PC-9 (cell line): ENCODE data around the gene ACTG1. TPM values are rescaled to one million over a fixed set of nuclear protein-coding genes. Genes with fewer than 3 reads are reported as not detected.
A peak's percentile ranks its signal among the peaks of the same experiment; 100 is the strongest.

Experiments
- BruUV-seq: library from RNA; stranded (reverse); fragments of 400-500 nt; replicated peaks from 2 replicates; lab custom pipeline; 2021; lab: Mats Ljungman, UMichigan
- CTCF ChIA-PET: fragments of 300-600 bp; sonication (Branson Sonifier 250); formaldehyde crosslinking; loops from one replicate; lab custom pipeline; 2022; ENCODE audit warnings: antibody characterized with exemption; lab: Charles Lee
- POLR2A ChIA-PET: fragments of 300-600 bp; sonication (Branson Sonifier 250); formaldehyde crosslinking; loops from one replicate; lab custom pipeline; 2022; ENCODE audit warnings: antibody characterized with exemption; ENCODE audit not compliant: unreplicated experiment; lab: Charles Lee
- DNase-seq, 2 experiments: peaks; one replicate each; pipeline versions ENCODE4 v3.0.0 to v3.0.0-alpha.2; 2015 to 2022; ENCODE audit warnings: mixed read lengths in 1 of 2
- H2AFZ ChIP-seq: fragments of 200-600 bp; sonication (generic); 2 replicates; pipeline ENCODE4 v1.8.1; 2017; ENCODE audit warnings: antibody characterized with exemption
- H3F3A ChIP-seq: fragments of 200-600 bp; sonication (generic); 2 replicates; pipeline ENCODE4 v1.8.1; 2017; ENCODE audit warnings: antibody characterized with exemption, mild to moderate bottlenecking, low read depth; ENCODE audit not compliant: insufficient read depth
- H3K27ac ChIP-seq: fragments of 200-600 bp; sonication (generic); 2 replicates; pipeline ENCODE4 v1.6.1; 2016; ENCODE audit warnings: mixed run types
- H3K27me3 ChIP-seq: fragments of 200-600 bp; sonication (generic); 2 replicates; pipeline ENCODE4 v1.6.1; 2016; ENCODE audit warnings: low read depth, mixed run types; ENCODE audit not compliant: insufficient read depth
- H3K36me3 ChIP-seq: fragments of 200-600 bp; sonication (generic); 2 replicates; pipeline ENCODE4 v1.6.1; 2016; ENCODE audit warnings: low read depth, mixed run types
- H3K4me1 ChIP-seq: fragments of 200-600 bp; sonication (generic); replicated peaks from 2 replicates; pipeline ENCODE4 v1.6.1; 2016; ENCODE audit warnings: mixed run types; ENCODE audit not compliant: insufficient read depth
- H3K4me2 ChIP-seq: fragments of 200-600 bp; sonication (generic); 2 replicates; pipeline ENCODE4 v1.6.1; 2017; ENCODE audit warnings: mixed run types
- H3K4me3 ChIP-seq: fragments of 200-600 bp; sonication (generic); 2 replicates; pipeline ENCODE4 v1.6.1; 2016; ENCODE audit warnings: mixed run types
- H3K79me2 ChIP-seq: fragments of 200-600 bp; sonication (generic); 2 replicates; pipeline ENCODE4 v1.6.1; 2017; ENCODE audit warnings: low read depth, mixed run types
- H3K9me2 ChIP-seq: fragments of 200-600 bp; sonication (generic); 2 replicates; pipeline ENCODE4 v1.8.1; 2017; ENCODE audit warnings: mild to moderate bottlenecking; ENCODE audit not compliant: insufficient read depth
- H3K9me3 ChIP-seq: fragments of 200-600 bp; sonication (generic); 2 replicates; pipeline ENCODE4 v1.8.1; 2016; ENCODE audit warnings: low read depth; ENCODE audit not compliant: insufficient read depth
- H4K20me1 ChIP-seq: fragments of 200-600 bp; sonication (generic); 2 replicates; pipeline ENCODE4 v1.8.1; 2017; ENCODE audit not compliant: insufficient read depth
- EZH2 ChIP-seq: fragments of 200-600 bp; sonication (generic); IDR thresholded peaks from 2 replicates; pipeline ENCODE4 v1.8.0; 2017; ENCODE audit warnings: antibody characterized with exemption, low read depth
- intact Hi-C: fragments of 100-400 bp; cut with micrococcal nuclease; formaldehyde crosslinking; loops from one replicate; pipeline ENCODE4 v1.10.0; 2022; ENCODE audit not compliant: unreplicated experiment
- total RNA-seq: library from RNA; stranded (reverse); gene quantifications from 2 replicates; pipeline ENCODE4 v1.2.3, GENCODE V29; 2021
- TF ChIP-seq, protein P1 (sequence below): fragments of 200-600 bp; sonication (generic); conservative IDR thresholded peaks from 2 replicates; pipeline ENCODE4 v1.6.1; 2017; ENCODE audit warnings: mixed run types, antibody characterized with exemption, mild to moderate bottlenecking, moderate library complexity

The ACTG1 gene
- total RNA-seq, 1 experiment from 2014 or later: 3,629 TPM

DNA sequence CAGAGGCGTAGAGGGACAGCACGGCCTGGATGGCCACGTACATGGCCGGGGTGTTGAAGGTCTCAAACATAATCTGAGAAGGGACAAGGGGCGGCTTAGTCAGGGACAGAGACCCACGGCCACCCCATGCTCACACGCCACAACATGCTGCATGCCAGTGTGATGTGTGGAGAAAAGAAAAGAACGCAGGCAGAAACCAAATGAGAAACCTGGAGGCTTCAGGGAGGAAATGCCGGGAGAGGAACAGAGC is 1.1 kb downstream of the ACTG1 start:
- CTCF ChIA-PET: no interaction called here
- POLR2A ChIA-PET: interaction anchor here (0.6 kb wide), 2 partner anchors 116 to 511 kb away, joined by 4 read pairs; partner anchors contain the start of genes BAHCC1, CENPX and LRRC45
- Histone ChIP-seq H3K9me2 (no peaks in the 10 kb centered on the region), H3F3A (peaks cover 68% of the 10 kb centered on the region), H4K20me1 (peaks cover 41% of the 10 kb centered on the region), H3K36me3 (peaks cover 32% of the 10 kb centered on the region), H3K4me3 (peak overlapping the region; percentile 81), H3K4me1 (peaks cover 12% of the 10 kb centered on the region), H3K27me3 (no peaks in the 10 kb centered on the region), H3K9me3 (no peaks in the 10 kb centered on the region), H3K4me2 (peak overlapping the region; percentile 99), H3K27ac (peak overlapping the region; percentile 59), H3K79me2 (peaks cover 63% of the 10 kb centered on the region), H2AFZ (no peak overlapping the region)
- no TSS peak for BruUV-seq
- no peak for TF ChIP-seq EZH2
- TF ChIP-seq, protein P1, sequence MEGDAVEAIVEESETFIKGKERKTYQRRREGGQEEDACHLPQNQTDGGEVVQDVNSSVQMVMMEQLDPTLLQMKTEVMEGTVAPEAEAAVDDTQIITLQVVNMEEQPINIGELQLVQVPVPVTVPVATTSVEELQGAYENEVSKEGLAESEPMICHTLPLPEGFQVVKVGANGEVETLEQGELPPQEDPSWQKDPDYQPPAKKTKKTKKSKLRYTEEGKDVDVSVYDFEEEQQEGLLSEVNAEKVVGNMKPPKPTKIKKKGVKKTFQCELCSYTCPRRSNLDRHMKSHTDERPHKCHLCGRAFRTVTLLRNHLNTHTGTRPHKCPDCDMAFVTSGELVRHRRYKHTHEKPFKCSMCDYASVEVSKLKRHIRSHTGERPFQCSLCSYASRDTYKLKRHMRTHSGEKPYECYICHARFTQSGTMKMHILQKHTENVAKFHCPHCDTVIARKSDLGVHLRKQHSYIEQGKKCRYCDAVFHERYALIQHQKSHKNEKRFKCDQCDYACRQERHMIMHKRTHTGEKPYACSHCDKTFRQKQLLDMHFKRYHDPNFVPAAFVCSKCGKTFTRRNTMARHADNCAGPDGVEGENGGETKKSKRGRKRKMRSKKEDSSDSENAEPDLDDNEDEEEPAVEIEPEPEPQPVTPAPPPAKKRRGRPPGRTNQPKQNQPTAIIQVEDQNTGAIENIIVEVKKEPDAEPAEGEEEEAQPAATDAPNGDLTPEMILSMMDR: no peak
- no peak for DNase-seq
- intact Hi-C loops: no loop called here

DNA sequence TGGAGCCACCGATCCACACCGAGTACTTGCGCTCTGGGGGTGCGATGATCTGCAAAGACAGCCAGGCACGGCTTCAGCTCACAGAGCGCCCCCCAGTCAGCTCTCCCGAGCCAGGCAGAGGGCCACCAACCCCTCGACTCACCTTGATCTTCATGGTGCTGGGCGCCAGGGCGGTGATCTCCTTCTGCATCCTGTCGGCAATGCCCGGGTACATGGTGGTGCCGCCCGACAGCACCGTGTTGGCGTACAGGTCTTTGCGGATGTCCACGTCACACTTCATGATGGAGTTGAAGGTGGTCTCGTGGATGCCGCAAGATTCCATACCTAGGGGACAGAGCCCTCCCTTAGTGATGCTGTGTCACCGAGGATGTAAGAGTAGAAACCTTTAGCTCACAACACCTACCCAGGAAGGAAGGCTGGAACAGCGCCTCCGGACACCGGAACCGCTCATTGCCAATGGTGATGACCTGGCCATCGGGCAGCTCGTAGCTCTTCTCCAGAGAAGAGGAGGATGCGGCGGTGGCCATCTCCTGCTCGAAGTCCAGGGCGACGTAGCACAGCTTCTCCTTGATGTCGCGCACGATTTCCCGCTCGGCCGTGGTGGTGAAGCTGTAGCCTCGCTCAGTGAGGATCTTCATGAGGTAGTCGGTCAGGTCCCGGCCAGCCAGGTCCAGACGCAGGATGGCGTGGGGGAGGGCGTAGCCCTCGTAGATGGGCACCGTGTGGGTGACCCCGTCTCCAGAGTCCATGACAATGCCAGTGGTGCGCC is 1.6 kb downstream of the ACTG1 start:
- no peaks in the 10 kb centered on the region for H3K9me2 ChIP-seq
- H4K20me1 ChIP-seq: peaks cover 41% of the 10 kb centered on the region
- H3K4me1 ChIP-seq: peaks cover 7% of the 10 kb centered on the region
- intact Hi-C loops: no loop called here
- H3K36me3 ChIP-seq: peaks cover 32% of the 10 kb centered on the region
- POLR2A ChIA-PET: interaction anchor here (0.6 kb wide), 2 partner anchors 116 to 512 kb away, joined by 4 read pairs; partner anchors contain the start of genes BAHCC1, CENPX and LRRC45
- H3K4me3 ChIP-seq: peak overlapping the region; percentile 81
- peak overlapping the region; percentile 59 for H3K27ac ChIP-seq
- no peak overlapping the region for H2AFZ ChIP-seq
- no peak for TF ChIP-seq EZH2
- TF ChIP-seq, protein P1: no peak
- BruUV-seq: no TSS peak
- H3K4me2 ChIP-seq: peak overlapping the region; percentile 99
- no peaks in the 10 kb centered on the region for H3K27me3 ChIP-seq
- CTCF ChIA-PET: no interaction called here
- no peak for DNase-seq
- H3F3A ChIP-seq: peaks cover 63% of the 10 kb centered on the region
- no peaks in the 10 kb centered on the region for H3K9me3 ChIP-seq
- H3K79me2 ChIP-seq: peaks cover 58% of the 10 kb centered on the region

DNA sequence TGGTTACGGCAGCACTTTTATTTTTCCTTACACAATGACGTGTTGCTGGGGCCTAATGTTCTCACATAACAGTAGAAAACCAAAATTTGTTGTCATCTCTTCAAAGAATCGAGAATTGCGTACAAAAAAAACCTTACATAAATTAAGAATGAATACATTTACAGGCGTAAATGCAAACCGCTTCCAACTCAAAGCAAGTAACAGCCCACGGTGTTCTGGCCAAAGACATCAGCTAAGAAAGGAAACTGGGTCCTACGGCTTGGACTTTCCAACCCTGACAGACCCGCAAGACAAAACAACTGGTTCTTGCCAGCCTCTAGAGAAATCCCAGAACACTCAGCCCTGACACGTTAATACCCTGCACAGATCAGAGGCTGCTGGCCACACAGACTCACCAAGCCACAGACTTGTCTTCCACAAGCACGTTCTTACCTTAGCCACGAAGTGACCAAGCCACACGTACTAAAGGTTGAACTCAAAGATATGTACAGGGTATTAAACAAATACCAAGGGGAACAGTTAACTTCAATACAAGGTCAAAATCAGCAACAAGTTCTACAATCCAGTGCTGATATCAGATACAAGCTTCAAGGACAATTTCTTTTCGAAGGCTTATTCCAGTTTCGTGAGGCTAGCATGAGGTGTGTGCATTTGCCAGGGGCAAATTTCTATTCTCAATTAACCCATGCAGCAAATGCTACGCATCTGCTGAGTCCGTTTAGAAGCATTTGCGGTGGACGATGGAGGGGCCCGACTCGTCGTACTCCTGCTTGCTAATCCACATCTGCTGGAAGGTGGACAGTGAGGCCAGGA is 2.4 kb downstream of the ACTG1 start:
- ChIA-PET POLR2A (interaction anchor here (0.5 to 0.7 kb wide), 2 partner anchors 129 to 473 kb away, joined by 4 read pairs; no protein-coding TSS in a partner anchor), CTCF (no interaction called here)
- Histone ChIP-seq H3F3A (peaks cover 55% of the 10 kb centered on the region), H3K9me2 (no peaks in the 10 kb centered on the region), H3K4me1 (peaks cover 6% of the 10 kb centered on the region; the same call in 1 of the 2 replicates), H3K9me3 (no peaks in the 10 kb centered on the region), H3K36me3 (peaks cover 32% of the 10 kb centered on the region), H3K79me2 (peaks cover 50% of the 10 kb centered on the region), H3K4me3 (peak overlapping the region; percentile 81), H3K27me3 (no peaks in the 10 kb centered on the region), H3K4me2 (peak overlapping the region; percentile 99), H4K20me1 (peaks cover 41% of the 10 kb centered on the region), H3K27ac (peak overlapping the region; percentile 59), H2AFZ (no peak overlapping the region)
- TF ChIP-seq, protein P1: no peak
- TF ChIP-seq EZH2: no peak
- no TSS peak for BruUV-seq
- intact Hi-C loops: no loop called here
- no peak for DNase-seq
